Testis (tissue), 2 donors: ENCODE data around the gene HECW1.

ENCODE experiments used
- CTCF ChIP-seq, 3 experiments: fragments of 450-650 bp in 2 of 3; fragments of 200-600 bp in 1 of 3; sonication (generic) in 1 of 3; IDR thresholded peaks; one replicate each; pipeline ENCODE4 v1.5.1; 2016 to 2019; ENCODE audit warnings: antibody characterized with exemption in 3 of 3, mild to moderate bottlenecking in 2 of 3, moderate library complexity in 1 of 3
- POLR2A ChIP-seq: fragments of 450-650 bp; IDR thresholded peaks from one replicate; pipeline ENCODE4 v1.6.1; 2017; ENCODE audit warnings: antibody characterized with exemption, mild to moderate bottlenecking, moderate library complexity

GRCh38 chr7:43353902-43354301 lies 241.5 kb downstream of the HECW1 start:
- TF ChIP-seq CTCF (IDR thresholded peaks at IDR 0.05) (no peak), POLR2A (no peak)
